ENCODE measurements around the gene SRPK2.
"Not testable (repeated sequence)": the region's sequence is repeated elsewhere in the genome, so short reads cannot be mapped to it uniquely, and the experiment has no call there.

The SRPK2 gene

GRCh38 chr7:105218939-105219770 is 169.6 kb downstream of the SRPK2 start:
- no peak for DNase-seq

GRCh38 chr7:105218215-105218614 is 170.5 kb downstream of the SRPK2 start:
- no peak for DNase-seq

- no peak for DNase-seq
Measured at GRCh38 chr7:105216786-105217185, 171.9 kb downstream of the SRPK2 start.

GRCh38 chr7:105215821-105216220 is 172.9 kb downstream of the SRPK2 start:
- no peak for DNase-seq

GRCh38 chr7:105215182-105215581 is 173.5 kb downstream of the SRPK2 start:
- DNase-seq, result no peak

- no peak for DNase-seq
Measured at GRCh38 chr7:105213611-105214010, 175.1 kb downstream of the SRPK2 start.

GRCh38 chr7:105212212-105212611 is 176.5 kb downstream of the SRPK2 start:
- DNase-seq, result no peak

GRCh38 chr7:105210721-105211205 is 178.0 kb downstream of the SRPK2 start:
- no peak for DNase-seq

- no peak for DNase-seq
Measured at GRCh38 chr7:105209870-105210269, 178.9 kb downstream of the SRPK2 start.

- no peak for DNase-seq
Measured at GRCh38 chr7:105209433-105209832, 179.3 kb downstream of the SRPK2 start.

- no peak for DNase-seq
Measured at GRCh38 chr7:105206985-105207384, 181.7 kb downstream of the SRPK2 start.

GRCh38 chr7:105205592-105206237 is 183.0 kb downstream of the SRPK2 start:
- DNase-seq, result no peak

- no peak for DNase-seq
Measured at GRCh38 chr7:105204953-105205352, 183.8 kb downstream of the SRPK2 start.

- DNase-seq, result no peak
Measured at GRCh38 chr7:105204520-105204919, 184.2 kb downstream of the SRPK2 start.

- no peak for DNase-seq
Measured at GRCh38 chr7:105202616-105203015, 186.1 kb downstream of the SRPK2 start.

- DNase-seq, result peak; percentile 32
Measured at GRCh38 chr7:105199386-105199785, 189.3 kb downstream of the SRPK2 start.

- peak; percentile 92 for DNase-seq
Measured at GRCh38 chr7:105198223-105198622, 190.5 kb downstream of the SRPK2 start.

GRCh38 chr7:105196473-105196872 is 192.2 kb downstream of the SRPK2 start:
- DNase-seq, result no peak

- no peak for DNase-seq
Measured at GRCh38 chr7:105195891-105196290, 192.8 kb downstream of the SRPK2 start.

GRCh38 chr7:105194959-105195358 is 193.8 kb downstream of the SRPK2 start:
- DNase-seq, result not testable (repeated sequence)

- no peak for DNase-seq
Measured at GRCh38 chr7:105191331-105191730, 197.4 kb downstream of the SRPK2 start.

- no peak for DNase-seq
Measured at GRCh38 chr7:105189859-105190492, 198.7 kb downstream of the SRPK2 start.

GRCh38 chr7:105188201-105188600 is 200.5 kb downstream of the SRPK2 start:
- peak; percentile 41 for DNase-seq
